GM23338 (cell line): ENCODE results near the gene DGCR8. TPM values are rescaled to one million over a fixed set of nuclear protein-coding genes. Genes with fewer than 3 reads are reported as not detected.
A peak's percentile ranks its signal among the peaks of the same experiment; 100 is the strongest.

Experiments
- ATAC-seq: fragments of 200-7000 bp; cut with Tn5 transposase; 3 replicates; pipeline ENCODE4 v1.9.1; 2020
- DNase-seq: peaks from one replicate; pipeline ENCODE4 v3.0.0-alpha.2; 2015; ENCODE audit warnings: low spot score
- H2AFZ ChIP-seq: fragments of 200-600 bp; sonication (generic); 2 replicates; pipeline ENCODE4 v1.8.0; 2016; ENCODE audit warnings: antibody characterized with exemption, mild to moderate bottlenecking, moderate library complexity
- H3F3A ChIP-seq: fragments of 200-600 bp; sonication (generic); replicated peaks from 2 replicates; pipeline ENCODE4 v1.8.0; 2017; ENCODE audit warnings: antibody characterized with exemption, mixed run types, low read depth
- H3K27ac ChIP-seq: fragments of 200-600 bp; sonication (generic); 2 replicates; pipeline ENCODE4 v1.6.1; 2016; ENCODE audit warnings: low read depth
- H3K27me3 ChIP-seq: fragments of 200-600 bp; sonication (generic); 2 replicates; pipeline ENCODE4 v1.8.0; 2016; ENCODE audit warnings: mild to moderate bottlenecking, mixed run types, moderate library complexity; ENCODE audit not compliant: insufficient read depth
- H3K36me3 ChIP-seq: fragments of 200-600 bp; sonication (generic); 2 replicates; pipeline ENCODE4 v1.8.0; 2016; ENCODE audit warnings: mild to moderate bottlenecking; ENCODE audit not compliant: insufficient read depth
- H3K4me1 ChIP-seq: fragments of 200-600 bp; sonication (generic); 2 replicates; pipeline ENCODE4 v1.8.0; 2016; ENCODE audit warnings: mild to moderate bottlenecking, moderate library complexity; ENCODE audit not compliant: insufficient read depth
- H3K4me2 ChIP-seq: fragments of 200-600 bp; sonication (generic); 2 replicates; pipeline ENCODE4 v1.7.1; 2017; ENCODE audit warnings: mixed run types
- H3K4me3 ChIP-seq: fragments of 200-600 bp; sonication (generic); 2 replicates; pipeline ENCODE4 v1.6.1; 2016; ENCODE audit warnings: mixed run types
- H3K79me2 ChIP-seq: fragments of 200-600 bp; sonication (generic); replicated peaks from 2 replicates; pipeline ENCODE4 v1.8.0; 2017; ENCODE audit warnings: mild to moderate bottlenecking; ENCODE audit not compliant: insufficient read depth
- H3K9me2 ChIP-seq: fragments of 200-600 bp; sonication (generic); 2 replicates; pipeline ENCODE4 v1.8.0; 2017; ENCODE audit not compliant: insufficient read depth
- H4K20me1 ChIP-seq: fragments of 200-600 bp; sonication (generic); replicated peaks from 2 replicates; pipeline ENCODE4 v1.8.0; 2017; ENCODE audit warnings: mild to moderate bottlenecking; ENCODE audit not compliant: insufficient read depth
- H3K27ac Mint-ChIP-seq: 2 replicates; pipeline ENCODE4 v1.8.0; 2020; ENCODE audit warnings: inconsistent platforms, mild to moderate bottlenecking, moderate library complexity, mixed read lengths
- H3K27me3 Mint-ChIP-seq: 3 replicates; pipeline ENCODE4 v1.8.0; 2022; ENCODE audit warnings: low read depth, mild to moderate bottlenecking, moderate library complexity, mixed read lengths, inconsistent platforms; ENCODE audit not compliant: insufficient read depth, poor library complexity
- H3K36me3 Mint-ChIP-seq: 3 replicates; pipeline ENCODE4 v1.8.0; 2021; ENCODE audit warnings: low read depth, mild to moderate bottlenecking, inconsistent platforms, moderate library complexity, mixed read lengths
- H3K4me1 Mint-ChIP-seq: 3 replicates; pipeline ENCODE4 v1.8.0; 2020; ENCODE audit warnings: mild to moderate bottlenecking, inconsistent platforms, mixed read lengths
- H3K4me3 Mint-ChIP-seq: 3 replicates; pipeline ENCODE4 v1.8.0; 2021; ENCODE audit warnings: moderate library complexity, mild to moderate bottlenecking, inconsistent platforms, mixed read lengths
- H3K9me3 Mint-ChIP-seq: 3 replicates; pipeline ENCODE4 v1.8.0; 2020; ENCODE audit warnings: moderate library complexity, mild to moderate bottlenecking, inconsistent platforms, mixed read lengths
- JUNB ChIP-seq: IDR thresholded peaks from one replicate; pipeline ENCODE4 v1.6.1; 2016; ENCODE audit warnings: antibody characterized with exemption; ENCODE audit not compliant: unreplicated experiment
- NANOG ChIP-seq: IDR thresholded peaks from 2 replicates; pipeline ENCODE4 v1.6.1; 2016; ENCODE audit warnings: antibody characterized with exemption, borderline replicate concordance
- REST ChIP-seq: IDR thresholded peaks from one replicate; pipeline ENCODE4 v1.6.1; 2018; ENCODE audit warnings: antibody characterized with exemption; ENCODE audit not compliant: unreplicated experiment
- ZNF462 ChIP-seq: fragments of 250-450 bp; sonication (Bioruptor Pico); IDR thresholded peaks from 2 replicates; pipeline ENCODE4 v1.5.0; 2020; ENCODE audit warnings: mild to moderate bottlenecking, moderate library complexity
- polyA plus RNA-seq: library from polyadenylated mRNA; unstranded; fragments of >200 nt; fragmentation: Nextera tagmentation; extraction: Ambion mirVana; gene quantifications from 2 replicates; pipeline ENCODE4 v1.2.1, GENCODE V29; 2016
- total RNA-seq: library from RNA; depleted of rRNA; stranded (reverse); fragments of >200 nt; shearing (Covaris generic); gene quantifications from 2 replicates; pipeline ENCODE4 v1.2.3, GENCODE V29; 2014

DGCR8 gene
- total and polyA plus RNA-seq, 2 experiments from 2014 or later = 12.2 to 48.9 TPM

- Mint-ChIP-seq H3K36me3 (no peaks in the 10 kb centered on the region; the same call in 2 of the 3 replicates), H3K4me1 (no peaks in the 10 kb centered on the region), H3K27ac (no peak overlapping the region), H3K27me3 (peaks cover 9% of the 10 kb centered on the region), H3K9me3 (no peaks in the 10 kb centered on the region), H3K4me3 (no peak overlapping the region)
- peak; percentile 20; the same call in 2 of the 3 replicates for ATAC-seq
- H3K4me1 ChIP-seq = no peaks in the 10 kb centered on the region
- DNase-seq = no peak
- H3K27ac ChIP-seq = no peak overlapping the region
- H3K4me2 ChIP-seq = no peak overlapping the region
- no peak overlapping the region for H2AFZ ChIP-seq
- H4K20me1 ChIP-seq = no peaks in the 10 kb centered on the region; the same call in 1 of the 2 replicates
- no peaks in the 10 kb centered on the region for H3K9me2 ChIP-seq
- H3K79me2 ChIP-seq = no peaks in the 10 kb centered on the region
- H3K36me3 ChIP-seq = no peaks in the 10 kb centered on the region
- H3K27me3 ChIP-seq = no peaks in the 10 kb centered on the region
- no peak overlapping the region for H3K4me3 ChIP-seq
- TF ChIP-seq REST = no peak
- TF ChIP-seq ZNF462 = no peak
- no peak for TF ChIP-seq JUNB
- no peak for TF ChIP-seq NANOG
- no peaks in the 10 kb centered on the region for H3F3A ChIP-seq
Measured at GRCh38 chr22:20032407-20032991, 47.5 kb upstream of the DGCR8 start.
